ENCODE measurements around the gene ELOVL1. TPM values are rescaled to one million over a fixed set of nuclear protein-coding genes. Genes with fewer than 3 reads are reported as not detected.
A peak's percentile ranks its signal among the peaks of the same experiment; 100 is the strongest.

Gene ELOVL1
- total RNA-seq, 2 experiments from 2014 or later, result 71.8 to 74.1 TPM

DNA sequence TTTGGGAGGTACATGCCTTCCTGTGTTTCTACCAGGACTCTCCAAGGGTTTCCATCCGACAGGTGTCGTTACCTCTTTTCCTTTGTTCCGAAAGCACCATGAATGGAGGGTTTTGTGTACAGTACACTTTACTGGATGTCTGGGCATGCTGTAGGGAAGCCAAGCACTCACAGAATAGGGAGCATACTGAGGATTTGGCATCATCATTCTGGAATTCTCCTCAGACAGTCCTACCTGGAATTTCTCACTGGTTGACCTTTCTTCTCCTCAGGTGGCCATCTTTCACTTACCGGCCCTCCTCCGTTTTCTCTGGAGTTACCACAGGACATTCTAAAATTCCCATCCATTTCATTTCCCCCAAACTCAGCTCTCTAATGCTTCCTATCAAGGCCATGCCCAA is 36.1 kb downstream of the ELOVL1 start:
- no peak overlapping the region for H3K4me3 Mint-ChIP-seq
- peaks cover 7% of the 10 kb centered on the region for H3K9me3 Mint-ChIP-seq
- DNase-seq, result no peak
- no peaks in the 10 kb centered on the region for H3K36me3 Mint-ChIP-seq (ENCODE audit: low read depth)
- no peak overlapping the region for H3K27ac Mint-ChIP-seq
- ChIA-PET CTCF (no interaction called here), POLR2A (no interaction called here)
- H3K27me3 Mint-ChIP-seq, result no peaks in the 10 kb centered on the region
- H3K4me1 Mint-ChIP-seq, result peaks cover 7% of the 10 kb centered on the region

DNA sequence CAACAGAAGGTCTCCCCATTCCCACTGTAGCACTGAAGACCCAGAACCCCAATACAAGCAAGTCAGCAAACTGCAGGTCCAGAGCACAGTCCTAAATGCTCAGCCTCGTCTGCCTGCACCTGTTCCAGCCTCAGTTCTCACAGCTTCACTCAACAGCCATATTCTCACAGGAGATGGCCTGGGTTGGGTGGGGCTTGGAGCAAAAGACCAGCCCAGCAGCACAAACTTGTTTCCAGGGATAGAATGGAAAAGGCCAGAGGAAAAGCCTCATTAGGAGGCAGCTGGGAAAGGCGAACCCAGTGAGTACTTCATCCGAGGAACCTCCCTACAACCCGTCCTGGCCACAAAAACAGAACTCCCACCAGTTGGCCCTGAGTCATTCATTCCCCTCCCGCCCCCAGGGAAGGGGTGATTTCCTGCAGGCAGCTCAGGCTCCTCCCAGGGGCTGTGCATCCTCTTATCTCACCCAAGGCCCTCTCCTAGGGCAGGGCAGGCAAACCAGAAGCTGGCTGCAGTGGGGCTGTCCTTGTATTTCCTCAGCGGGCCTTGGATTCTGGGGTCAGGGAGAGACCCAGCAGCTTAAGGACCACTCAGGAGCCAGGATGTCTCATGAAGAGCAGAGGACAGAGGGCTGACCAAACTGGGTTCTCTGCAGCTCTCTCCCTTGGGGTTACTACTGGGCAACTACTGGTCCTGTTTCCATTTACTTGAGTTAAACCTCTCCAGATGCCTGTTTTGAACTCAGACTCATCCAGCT is 37.6 kb downstream of the ELOVL1 start:
- Mint-ChIP-seq H3K27me3 (peaks cover 1% of the 10 kb centered on the region), H3K9me3 (peaks cover 11% of the 10 kb centered on the region), H3K4me3 (no peak overlapping the region), H3K4me1 (peaks cover 7% of the 10 kb centered on the region), H3K36me3 (ENCODE audit: low read depth) (no peaks in the 10 kb centered on the region), H3K27ac (no peak overlapping the region)
- CTCF ChIA-PET, result no interaction called here
- POLR2A ChIA-PET, result no interaction called here
- DNase-seq, result peak; percentile 23

DNA sequence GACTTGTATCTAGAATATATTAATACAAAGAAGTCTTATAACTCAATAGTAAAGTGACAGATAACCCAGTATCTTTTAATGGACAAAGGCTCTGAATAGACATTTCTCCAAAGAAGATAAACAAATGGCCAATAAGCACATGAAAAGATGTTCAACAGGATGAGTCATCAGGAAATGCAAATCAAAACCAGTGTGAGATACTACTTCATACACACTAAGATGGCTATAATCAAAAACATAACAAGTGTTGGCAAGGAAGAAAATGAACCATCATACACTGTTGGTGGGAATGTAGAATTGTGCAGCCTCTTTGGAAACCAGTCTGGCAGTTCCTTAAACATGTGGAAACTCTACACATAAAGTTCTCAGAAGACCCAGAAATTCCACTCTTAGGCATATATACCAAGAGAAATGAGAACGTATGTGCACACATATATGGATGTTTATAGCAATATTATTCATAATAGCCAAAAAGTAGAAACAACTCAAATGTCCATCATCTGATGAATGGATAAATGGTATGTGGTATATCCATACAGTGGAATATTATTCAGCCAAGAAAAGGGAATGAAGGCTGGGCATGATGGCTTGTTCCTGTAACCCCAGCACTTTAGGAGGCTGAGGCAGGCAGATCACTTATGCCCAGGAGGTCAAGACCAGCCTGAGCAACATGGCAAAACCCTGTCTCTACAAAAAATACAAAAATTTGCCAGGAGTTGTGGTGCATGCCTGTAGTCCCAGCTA is 40.1 kb downstream of the ELOVL1 start:
- Mint-ChIP-seq H3K4me1 (peaks cover 7% of the 10 kb centered on the region), H3K27me3 (peaks cover 1% of the 10 kb centered on the region), H3K4me3 (no peak overlapping the region), H3K27ac (no peak overlapping the region), H3K36me3 (ENCODE audit: low read depth) (peaks cover 3% of the 10 kb centered on the region), H3K9me3 (peaks cover 17% of the 10 kb centered on the region)
- POLR2A ChIA-PET, result no interaction called here
- no peak for DNase-seq
- CTCF ChIA-PET, result no interaction called here

DNA sequence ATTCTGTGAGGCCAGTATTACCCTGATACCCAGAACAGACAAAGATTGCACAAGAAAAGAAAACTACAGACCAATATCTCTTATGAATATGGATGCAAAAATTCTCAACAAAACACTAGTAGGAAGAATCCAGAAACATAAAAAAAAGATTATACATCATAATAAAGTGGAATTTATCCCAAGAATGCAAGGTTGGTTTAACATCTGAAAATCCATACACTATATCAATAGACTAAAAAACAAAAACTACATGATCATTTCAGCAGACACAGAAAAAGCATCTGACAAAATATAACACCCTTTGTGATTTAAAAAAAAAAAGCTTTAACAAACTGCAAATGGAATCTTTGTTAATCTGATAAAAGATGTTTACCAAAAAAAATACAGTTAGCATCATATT is 42.4 kb downstream of the ELOVL1 start:
- no peak for DNase-seq
- Mint-ChIP-seq H3K4me3 (no peak overlapping the region), H3K4me1 (peaks cover 7% of the 10 kb centered on the region), H3K27ac (no peak overlapping the region), H3K36me3 (ENCODE audit: low read depth) (peaks cover 3% of the 10 kb centered on the region), H3K9me3 (peaks cover 17% of the 10 kb centered on the region), H3K27me3 (peaks cover 1% of the 10 kb centered on the region)
- ChIA-PET POLR2A (no interaction called here), CTCF (no interaction called here)

DNA sequence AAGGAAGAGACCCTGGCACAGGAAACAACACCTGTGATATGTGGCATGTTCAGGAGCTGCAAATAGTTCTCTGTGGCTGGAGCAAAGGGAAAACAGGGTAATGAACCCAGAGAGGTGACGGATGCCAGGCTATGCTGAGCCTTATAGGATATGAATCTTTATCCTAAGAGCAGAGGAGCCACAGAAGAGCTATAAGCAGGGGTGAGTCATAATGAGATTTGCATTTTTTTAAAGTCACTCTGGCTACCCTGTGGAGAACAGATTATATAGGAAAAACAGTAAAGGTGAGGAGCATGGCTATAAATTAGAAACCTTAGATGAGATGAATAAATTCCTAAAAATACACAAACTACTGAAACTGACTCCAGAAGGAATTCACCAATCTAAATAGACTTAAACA is 43.0 kb downstream of the ELOVL1 start:
- ChIA-PET POLR2A (no interaction called here), CTCF (interaction anchor here (0.6 kb wide), 1 partner anchor 32 kb away, joined by 3 read pairs; no protein-coding TSS in a partner anchor)
- Mint-ChIP-seq H3K27ac (no peak overlapping the region), H3K4me1 (peaks cover under 1% of the 10 kb centered on the region), H3K36me3 (ENCODE audit: low read depth) (peaks cover 3% of the 10 kb centered on the region), H3K4me3 (no peak overlapping the region), H3K9me3 (peaks cover 17% of the 10 kb centered on the region), H3K27me3 (peaks cover 1% of the 10 kb centered on the region)
- DNase-seq, result no peak

DNA sequence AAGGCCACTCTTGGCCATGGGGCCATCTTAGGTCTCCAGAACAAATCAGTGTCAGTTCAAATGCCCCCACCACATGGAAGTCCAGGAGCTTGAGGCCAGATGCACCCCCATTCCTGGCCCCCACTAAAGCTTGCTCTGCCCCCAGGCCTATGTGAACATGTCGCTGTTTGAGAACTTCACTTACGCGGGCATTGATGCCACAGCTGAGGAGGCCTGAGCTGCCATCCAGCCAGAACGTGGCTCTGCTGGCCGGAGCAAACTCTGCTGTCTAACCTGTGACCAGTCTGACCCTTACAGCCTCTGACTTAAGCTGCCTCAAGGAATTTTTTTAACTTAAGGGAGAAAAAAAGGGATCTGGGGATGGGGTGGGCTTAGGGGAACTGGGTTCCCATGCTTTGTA is 45.3 kb downstream of the ELOVL1 start:
- Mint-ChIP-seq H3K4me3 (no peak overlapping the region), H3K4me1 (no peaks in the 10 kb centered on the region), H3K27me3 (peaks cover 1% of the 10 kb centered on the region), H3K9me3 (peaks cover 13% of the 10 kb centered on the region), H3K27ac (no peak overlapping the region), H3K36me3 (ENCODE audit: low read depth) (peaks cover 3% of the 10 kb centered on the region)
- ChIA-PET POLR2A (no interaction called here), CTCF (no interaction called here)
- no peak for DNase-seq

DNA sequence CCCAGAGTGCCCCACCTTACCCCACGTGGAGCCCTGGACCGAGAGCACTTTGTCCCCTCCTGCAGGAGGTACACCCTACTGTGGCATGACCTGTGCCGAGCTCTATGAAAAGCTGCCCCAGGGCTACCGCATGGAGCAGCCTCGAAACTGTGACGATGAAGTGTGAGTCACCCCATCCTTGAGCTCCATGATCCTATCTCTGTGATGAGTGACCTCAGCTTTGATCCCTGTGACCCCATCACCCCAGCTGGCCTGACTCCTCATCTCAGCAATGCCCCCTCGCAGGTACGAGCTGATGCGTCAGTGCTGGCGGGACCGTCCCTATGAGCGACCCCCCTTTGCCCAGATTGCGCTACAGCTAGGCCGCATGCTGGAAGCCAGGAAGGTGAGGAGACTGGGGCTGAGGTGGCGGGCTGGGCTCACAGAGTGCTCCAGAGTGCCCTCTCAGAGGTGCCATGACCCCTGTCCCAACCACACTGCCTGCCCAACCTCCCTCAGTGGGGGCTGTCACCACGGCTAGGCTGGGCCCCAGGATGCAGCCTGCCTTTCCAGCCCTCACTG is 46.4 kb downstream of the ELOVL1 start:
- CTCF ChIA-PET, result no interaction called here
- Mint-ChIP-seq H3K27me3 (peaks cover 1% of the 10 kb centered on the region), H3K9me3 (peaks cover 11% of the 10 kb centered on the region), H3K4me3 (no peak overlapping the region), H3K36me3 (ENCODE audit: low read depth) (peaks cover 3% of the 10 kb centered on the region), H3K4me1 (no peaks in the 10 kb centered on the region), H3K27ac (no peak overlapping the region)
- no peak for DNase-seq
- POLR2A ChIA-PET, result no interaction called here

DNA sequence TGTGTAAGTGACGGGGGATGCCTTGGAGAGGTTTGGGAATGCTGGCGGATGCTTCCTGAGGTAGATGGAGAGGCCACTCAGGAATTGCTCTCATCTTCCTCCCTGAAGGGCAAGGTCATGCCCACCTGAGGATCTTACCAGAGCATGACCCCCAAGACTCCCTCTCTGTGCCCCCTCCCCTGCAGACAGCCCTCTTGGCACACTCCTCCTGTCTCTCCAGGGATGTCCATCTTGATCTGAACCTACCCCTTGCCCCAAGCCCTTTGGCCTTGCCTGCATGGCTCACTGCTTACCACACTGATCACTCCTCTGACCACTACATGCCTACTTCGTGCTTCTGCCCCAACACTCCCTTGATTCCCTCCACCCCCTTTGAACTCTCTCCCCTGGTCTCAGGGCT is 48.0 kb downstream of the ELOVL1 start:
- no peaks in the 10 kb centered on the region for H3K27me3 Mint-ChIP-seq
- peaks cover 4% of the 10 kb centered on the region for H3K9me3 Mint-ChIP-seq
- peaks cover 3% of the 10 kb centered on the region for H3K36me3 Mint-ChIP-seq (ENCODE audit: low read depth)
- H3K27ac Mint-ChIP-seq, result no peak overlapping the region
- no peaks in the 10 kb centered on the region for H3K4me1 Mint-ChIP-seq
- H3K4me3 Mint-ChIP-seq, result no peak overlapping the region
- POLR2A ChIA-PET, result no interaction called here
- CTCF ChIA-PET, result no interaction called here
- DNase-seq, result no peak

DNA sequence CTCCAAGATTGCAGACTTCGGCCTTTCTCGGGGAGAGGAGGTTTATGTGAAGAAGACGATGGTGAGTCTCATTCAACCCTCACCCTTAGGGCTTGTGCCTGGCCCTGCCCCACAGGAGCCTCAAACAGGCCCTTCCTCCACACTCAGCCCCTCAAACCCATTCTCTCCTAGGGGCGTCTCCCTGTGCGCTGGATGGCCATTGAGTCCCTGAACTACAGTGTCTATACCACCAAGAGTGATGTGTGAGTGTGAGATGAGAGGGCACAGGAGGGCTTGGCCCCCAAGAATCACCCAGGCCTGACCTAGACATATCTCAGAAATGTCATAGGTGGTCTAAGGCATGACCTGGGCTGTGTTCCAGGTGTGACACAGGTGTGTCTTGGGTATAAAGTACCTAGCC is 48.5 kb downstream of the ELOVL1 start:
- peaks cover 2% of the 10 kb centered on the region for H3K9me3 Mint-ChIP-seq
- no peaks in the 10 kb centered on the region for H3K4me1 Mint-ChIP-seq
- no peaks in the 10 kb centered on the region for H3K36me3 Mint-ChIP-seq (ENCODE audit: low read depth)
- no peak overlapping the region for H3K4me3 Mint-ChIP-seq
- no peak for DNase-seq
- ChIA-PET CTCF (no interaction called here), POLR2A (no interaction called here)
- H3K27me3 Mint-ChIP-seq, result no peaks in the 10 kb centered on the region
- H3K27ac Mint-ChIP-seq, result no peak overlapping the region

DNA sequence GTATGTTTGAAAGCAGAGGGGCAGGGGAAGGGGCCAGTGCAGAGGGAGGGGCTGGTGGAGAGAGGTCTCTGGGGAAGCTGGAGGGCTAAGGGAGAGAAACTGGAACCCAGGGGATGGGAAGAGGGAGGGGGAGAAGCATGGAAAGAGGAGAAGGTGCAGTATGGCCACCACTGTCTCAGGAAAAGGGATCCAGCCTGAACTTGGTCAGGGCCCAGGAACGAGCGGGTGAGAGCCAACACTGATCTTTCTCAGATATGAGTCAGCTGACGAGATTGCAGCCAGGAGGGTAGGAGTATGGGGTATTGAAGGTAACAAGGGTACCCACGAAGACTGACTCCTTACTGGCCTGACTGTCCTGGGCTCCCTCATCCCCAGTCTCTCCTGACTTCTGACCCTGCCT is 49.0 kb downstream of the ELOVL1 start:
- H3K4me3 Mint-ChIP-seq, result no peak overlapping the region
- no peaks in the 10 kb centered on the region for H3K36me3 Mint-ChIP-seq (ENCODE audit: low read depth)
- no peaks in the 10 kb centered on the region for H3K27me3 Mint-ChIP-seq
- ChIA-PET POLR2A (no interaction called here), CTCF (interaction anchor here (1.5 kb wide), 1 partner anchor 96 kb away, joined by 5 read pairs; no protein-coding TSS in a partner anchor)
- no peak for DNase-seq
- H3K4me1 Mint-ChIP-seq, result no peaks in the 10 kb centered on the region
- H3K9me3 Mint-ChIP-seq, result no peaks in the 10 kb centered on the region
- no peak overlapping the region for H3K27ac Mint-ChIP-seq

DNA sequence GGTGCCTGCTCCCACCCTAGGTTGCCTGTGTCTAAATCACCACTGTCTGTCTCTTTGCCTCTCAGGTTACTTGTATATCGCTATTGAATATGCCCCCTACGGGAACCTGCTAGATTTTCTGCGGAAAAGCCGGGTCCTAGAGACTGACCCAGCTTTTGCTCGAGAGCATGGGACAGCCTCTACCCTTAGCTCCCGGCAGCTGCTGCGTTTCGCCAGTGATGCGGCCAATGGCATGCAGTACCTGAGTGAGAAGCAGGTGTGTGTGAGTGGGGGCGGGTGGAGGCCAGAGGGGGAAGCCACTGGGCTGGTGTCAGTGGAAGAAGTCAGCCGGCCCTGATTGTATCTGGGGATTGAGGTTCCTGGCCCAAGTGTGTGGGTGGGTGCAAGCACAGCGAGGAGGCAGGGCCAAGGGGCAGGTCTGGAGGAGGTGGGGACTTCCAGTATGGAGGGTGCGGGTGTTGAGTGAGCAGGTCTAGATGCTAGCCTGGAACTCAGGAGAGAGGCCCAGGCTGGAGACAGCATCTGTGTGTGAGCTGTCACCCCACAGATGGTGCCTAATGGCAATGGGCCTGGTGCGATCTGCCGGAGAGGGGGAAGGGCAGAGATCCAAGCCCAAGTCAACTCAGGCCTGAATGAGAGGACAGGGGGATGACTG is 49.9 kb downstream of the ELOVL1 start:
- no peak overlapping the region for H3K27ac Mint-ChIP-seq

DNA sequence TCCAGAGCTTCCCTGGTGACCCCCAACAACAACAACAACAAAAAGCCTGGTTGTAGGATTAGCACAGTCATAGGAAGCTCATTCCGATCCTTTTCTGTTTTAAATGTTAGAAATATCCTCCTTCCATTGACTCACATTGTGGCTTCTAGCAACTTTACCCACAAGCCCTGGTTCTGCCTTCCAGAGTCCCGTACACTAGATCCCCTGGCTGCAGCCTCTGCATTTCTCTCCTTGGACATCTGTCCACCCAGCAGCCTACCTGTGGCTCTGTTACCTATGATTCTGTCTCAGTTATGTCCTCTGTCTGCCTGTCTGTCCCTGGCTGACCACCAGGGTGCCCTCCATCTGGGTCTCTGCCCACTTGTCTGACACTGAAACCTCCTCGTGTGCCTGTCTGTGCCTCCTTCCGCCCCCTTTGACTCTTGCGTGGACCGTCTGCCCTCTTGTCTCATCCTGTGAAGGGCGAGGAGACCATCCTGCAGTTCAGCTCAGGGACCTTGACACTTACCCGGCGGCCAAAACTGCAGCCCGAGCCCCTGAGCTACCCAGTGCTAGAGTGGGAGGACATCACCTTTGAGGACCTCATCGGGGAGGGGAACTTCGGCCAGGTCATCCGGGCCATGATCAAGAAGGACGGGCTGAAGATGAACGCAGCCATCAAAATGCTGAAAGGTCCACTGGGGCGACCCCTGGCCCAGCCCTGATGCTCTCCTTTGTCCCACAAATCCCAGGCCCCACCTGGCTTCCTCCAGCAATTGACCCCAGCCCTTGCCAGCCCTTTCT is 50.9 kb downstream of the ELOVL1 start:
- Mint-ChIP-seq H3K27me3 (no peaks in the 10 kb centered on the region), H3K27ac (no peak overlapping the region), H3K4me1 (no peaks in the 10 kb centered on the region), H3K4me3 (no peak overlapping the region), H3K36me3 (ENCODE audit: low read depth) (no peaks in the 10 kb centered on the region), H3K9me3 (no peaks in the 10 kb centered on the region)
- POLR2A ChIA-PET, result no interaction called here
- CTCF ChIA-PET, result interaction anchor here (1.5 kb wide), 1 partner anchor 97 kb away, joined by 5 read pairs; no protein-coding TSS in a partner anchor
- DNase-seq, result no peak

More for the DNA sequence above, 49.9 kb downstream of the ELOVL1 start:
- no peaks in the 10 kb centered on the region for H3K9me3 Mint-ChIP-seq
- no peaks in the 10 kb centered on the region for H3K36me3 Mint-ChIP-seq (ENCODE audit: low read depth)
- ChIA-PET CTCF (interaction anchor here (1.5 kb wide), 1 partner anchor 96 kb away, joined by 5 read pairs; no protein-coding TSS in a partner anchor), POLR2A (no interaction called here)
- no peak for DNase-seq
- H3K4me3 Mint-ChIP-seq, result no peak overlapping the region
- H3K27me3 Mint-ChIP-seq, result no peaks in the 10 kb centered on the region
- no peaks in the 10 kb centered on the region for H3K4me1 Mint-ChIP-seq

Data from activated CD4-positive, alpha-beta memory T cell treated with anti-CD3 and anti-CD28 coated beads, Interleukin-2, amount 10 ng/mL, durations not matched to agents 7 days and 5 days (primary cell).